GM19452 (cell line): ENCODE measurements around the gene FBXL14.
A peak's percentile ranks its signal among the peaks of the same experiment; 100 is the strongest.
"Not testable (repeated sequence)": the region's sequence is repeated elsewhere in the genome, so short reads cannot be mapped to it uniquely, and the experiment has no call there.

Experiments
- ATAC-seq: cut with Tn5 transposase; IDR thresholded peaks from one replicate; pipeline ENCODE4 v1.9.1; 2021; ENCODE audit not compliant: unreplicated experiment

The FBXL14 gene

GRCh38 chr12:1619587-1619986 lies 25.2 kb upstream of the FBXL14 start:
- ATAC-seq: no peak

- ATAC-seq: no peak
These were observed 24.8 kb upstream of the FBXL14 start for GRCh38 chr12:1619159-1619558.

- ATAC-seq: no peak
These were observed 24.1 kb upstream of the FBXL14 start for GRCh38 chr12:1618489-1618888.

GRCh38 chr12:1616233-1617066 lies 22.1 kb upstream of the FBXL14 start:
- no peak for ATAC-seq

GRCh38 chr12:1614360-1614759 lies 20.0 kb upstream of the FBXL14 start:
- ATAC-seq: no peak

- ATAC-seq: no peak
These were observed 19.5 kb upstream of the FBXL14 start for GRCh38 chr12:1613860-1614259.

GRCh38 chr12:1611803-1612572 lies 17.6 kb upstream of the FBXL14 start:
- ATAC-seq: no peak

GRCh38 chr12:1610072-1610643 lies 15.8 kb upstream of the FBXL14 start:
- no peak for ATAC-seq

GRCh38 chr12:1608713-1609119 lies 14.3 kb upstream of the FBXL14 start:
- no peak for ATAC-seq

- no peak for ATAC-seq
These were observed 13.7 kb upstream of the FBXL14 start for GRCh38 chr12:1607940-1608712.

GRCh38 chr12:1606021-1606622 lies 11.7 kb upstream of the FBXL14 start:
- ATAC-seq: peak; percentile 77

- ATAC-seq: no peak
These were observed 11.0 kb upstream of the FBXL14 start for GRCh38 chr12:1605129-1606020.

GRCh38 chr12:1604464-1604863 lies 10.1 kb upstream of the FBXL14 start:
- no peak for ATAC-seq

GRCh38 chr12:1603269-1603993 lies 9.1 kb upstream of the FBXL14 start:
- no peak for ATAC-seq

- not testable (repeated sequence) for ATAC-seq
These were observed 8.3 kb upstream of the FBXL14 start for GRCh38 chr12:1602706-1603105.

- no peak for ATAC-seq
These were observed 4.4 kb upstream of the FBXL14 start for GRCh38 chr12:1598757-1599156.

GRCh38 chr12:1595690-1596347 lies 1.4 kb upstream of the FBXL14 start:
- no peak for ATAC-seq

- ATAC-seq: no peak
These were observed 713 bp upstream of the FBXL14 start for GRCh38 chr12:1595026-1595561.

GRCh38 chr12:1594006-1594260 lies 448 bp downstream of the FBXL14 start:
- ATAC-seq: peak; percentile 51
